Colonic mucosa (tissue), 4 donors: ENCODE measurements around the gene MS4A3. TPM values are rescaled to one million over a fixed set of nuclear protein-coding genes. Genes with fewer than 3 reads are reported as not detected.
"Not testable (repeated sequence)": the region's sequence is repeated elsewhere in the genome, so short reads cannot be mapped to it uniquely, and the experiment has no call there.

Experiments used
- DNase-seq: peaks from one replicate; pipeline ENCODE4 v3.0.0-alpha.2; 2020
- H3K27ac ChIP-seq: fragments of 200-600 bp; one replicate; pipeline ENCODE4 v1.8.0; 2021
- H3K27me3 ChIP-seq: fragments of 200-600 bp; one replicate; pipeline ENCODE4 v1.8.0; 2021
- H3K36me3 ChIP-seq: fragments of 200-600 bp; one replicate; pipeline ENCODE4 v1.8.0; 2021
- H3K4me1 ChIP-seq: fragments of 200-600 bp; one replicate; pipeline ENCODE4 v1.8.0; 2021; ENCODE audit warnings: mild to moderate bottlenecking
- H3K4me3 ChIP-seq: fragments of 200-600 bp; one replicate; pipeline ENCODE4 v1.8.0; 2021
- H3K9ac ChIP-seq, 2 donors: one replicate each; pipeline ENCODE4 v1.7.0; 2013; ENCODE audit warnings: control low read depth in 2 of 2, low read depth in 2 of 2, low read length in 2 of 2
- H3K9me3 ChIP-seq: fragments of 200-600 bp; one replicate; pipeline ENCODE4 v1.8.0; 2021
- intact Hi-C: fragments of 100-400 bp; cut with DNase I; formaldehyde crosslinking; loops from one replicate; pipeline ENCODE4 v1.14.1; 2022
- total RNA-seq, 2 donors: library from RNA; stranded (reverse); fragmentation: NEBNext Ultra II Directional in 1 of 2; extraction: Animal tissue kit (Norgen Biotek cat#: 25700) in 1 of 2; gene quantifications; one replicate each; pipeline ENCODE4 v1.2.1, GENCODE V29; 2021
- TF ChIP-seq, protein P1 (sequence below): fragments of 200-600 bp; IDR thresholded peaks from one replicate; pipeline ENCODE4 v1.8.0; 2022; ENCODE audit warnings: antibody characterized with exemption, mild to moderate bottlenecking
- donor health status: healthy.
- donor health status: DM: no; HTN: no; CAD: no.
- donor health status: DM: no; HTN: no; CAD: no.

The MS4A3 gene
- not detected for total RNA-seq

DNA sequence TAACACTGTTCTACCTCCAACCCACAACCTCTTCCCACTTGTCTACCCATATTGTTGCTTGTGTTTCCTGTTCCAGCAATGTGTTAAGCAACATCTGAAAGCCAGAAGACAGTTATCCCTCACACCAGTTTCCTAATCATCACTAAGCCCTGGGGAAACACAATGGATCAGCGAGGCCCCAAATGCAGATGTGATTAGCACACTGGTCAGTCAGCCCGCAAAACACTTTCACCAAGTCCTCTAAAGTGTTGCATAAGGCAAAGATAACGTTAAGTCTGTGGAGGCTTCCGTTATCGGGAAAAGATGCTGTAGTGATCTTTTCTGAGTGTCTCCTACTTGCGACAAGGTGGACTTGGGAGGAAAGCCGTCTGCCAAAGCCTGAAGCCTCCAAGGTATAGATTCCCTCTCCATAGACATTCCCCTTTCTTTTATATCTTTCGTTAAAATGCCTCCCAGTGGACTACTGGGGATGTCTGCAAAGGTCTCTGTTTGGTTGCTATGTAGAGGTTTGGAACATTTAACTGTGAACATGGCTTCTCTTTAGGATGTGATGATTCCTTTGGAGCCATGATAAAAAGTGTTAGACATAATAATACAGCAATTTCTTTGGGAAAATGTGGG is at the start of gene MS4A3:
MS4A3 (plus strand) TSS at position 317 of the 621 bp plus-strand sequence. CDS start 4,496 bp downstream, outside the sequence.
- Histone ChIP-seq H3K4me3 (no peak within 1 kb of the TSS), H3K36me3 (no peaks in the 10 kb centered on the region), H3K27ac (no peak within 1 kb of the TSS), H3K9me3 (no peaks in the 10 kb centered on the region), H3K4me1 (no peaks in the 10 kb centered on the region), H3K9ac (no peak within 1 kb of the TSS), H3K27me3 (no peaks in the 10 kb centered on the region)
- intact Hi-C loops, result no loop called here
- TF ChIP-seq, protein P1, sequence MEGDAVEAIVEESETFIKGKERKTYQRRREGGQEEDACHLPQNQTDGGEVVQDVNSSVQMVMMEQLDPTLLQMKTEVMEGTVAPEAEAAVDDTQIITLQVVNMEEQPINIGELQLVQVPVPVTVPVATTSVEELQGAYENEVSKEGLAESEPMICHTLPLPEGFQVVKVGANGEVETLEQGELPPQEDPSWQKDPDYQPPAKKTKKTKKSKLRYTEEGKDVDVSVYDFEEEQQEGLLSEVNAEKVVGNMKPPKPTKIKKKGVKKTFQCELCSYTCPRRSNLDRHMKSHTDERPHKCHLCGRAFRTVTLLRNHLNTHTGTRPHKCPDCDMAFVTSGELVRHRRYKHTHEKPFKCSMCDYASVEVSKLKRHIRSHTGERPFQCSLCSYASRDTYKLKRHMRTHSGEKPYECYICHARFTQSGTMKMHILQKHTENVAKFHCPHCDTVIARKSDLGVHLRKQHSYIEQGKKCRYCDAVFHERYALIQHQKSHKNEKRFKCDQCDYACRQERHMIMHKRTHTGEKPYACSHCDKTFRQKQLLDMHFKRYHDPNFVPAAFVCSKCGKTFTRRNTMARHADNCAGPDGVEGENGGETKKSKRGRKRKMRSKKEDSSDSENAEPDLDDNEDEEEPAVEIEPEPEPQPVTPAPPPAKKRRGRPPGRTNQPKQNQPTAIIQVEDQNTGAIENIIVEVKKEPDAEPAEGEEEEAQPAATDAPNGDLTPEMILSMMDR, result no peak
- DNase-seq, result no peak

GRCh38 chr11:60016881-60017280 is 39.6 kb upstream of the MS4A3 start, which contains the start of gene OOSP4B:
TSS of gene OOSP4B (plus strand) at chr11:60017181.
- H3K4me3 ChIP-seq, result no peak within 1 kb of the TSS
- TF ChIP-seq, protein P1, result no peak
- H3K27me3 ChIP-seq, result no peaks in the 10 kb centered on the region
- no peaks in the 10 kb centered on the region for H3K36me3 ChIP-seq
- H3K9me3 ChIP-seq, result no peaks in the 10 kb centered on the region
- DNase-seq, result no peak
- H3K9ac ChIP-seq, result no peak within 1 kb of the TSS
- H3K27ac ChIP-seq, result no peak within 1 kb of the TSS
- intact Hi-C loops, result no loop called here
- H3K4me1 ChIP-seq, result no peaks in the 10 kb centered on the region

DNA sequence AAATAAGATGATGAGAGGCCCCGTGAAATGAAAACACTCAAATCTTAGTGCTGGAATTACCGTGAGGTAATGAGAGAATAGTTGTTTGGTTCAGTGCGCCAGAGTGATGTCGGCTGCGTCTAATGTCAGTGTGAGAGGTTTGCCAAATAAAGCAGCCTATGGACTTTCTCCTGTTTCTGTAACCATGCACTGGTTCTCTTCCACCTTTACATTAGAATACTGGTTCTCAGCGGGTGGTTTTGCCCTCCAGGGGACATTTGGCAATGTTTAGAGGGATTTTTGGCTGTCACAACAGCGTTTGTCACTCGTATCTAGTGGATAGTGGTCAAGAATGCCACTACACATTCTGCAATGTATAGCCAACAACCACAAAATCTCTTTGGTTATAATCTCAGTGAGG is 38.4 kb upstream of the MS4A3 start:
- intact Hi-C loops, result no loop called here
- Histone ChIP-seq H3K4me3 (no peak overlapping the region), H3K4me1 (no peaks in the 10 kb centered on the region), H3K27ac (no peak overlapping the region), H3K27me3 (no peaks in the 10 kb centered on the region), H3K9me3 (no peaks in the 10 kb centered on the region), H3K9ac (no peak overlapping the region), H3K36me3 (no peaks in the 10 kb centered on the region)
- TF ChIP-seq, protein P1, result no peak
- DNase-seq, result no peak

GRCh38 chr11:60020376-60020775 is 36.1 kb upstream of the MS4A3 start:
- H3K9me3 ChIP-seq, H3K36me3 ChIP-seq, H3K27me3 ChIP-seq, H3K4me1 ChIP-seq, H3K4me3 ChIP-seq, intact Hi-C loops, DNase-seq, H3K9ac ChIP-seq, H3K27ac ChIP-seq: not testable (repeated sequence)

GRCh38 chr11:60029015-60029632 is 27.3 kb upstream of the MS4A3 start:
- Histone ChIP-seq H3K4me3 (no peak overlapping the region), H3K4me1 (no peaks in the 10 kb centered on the region), H3K27me3 (no peaks in the 10 kb centered on the region), H3K27ac (no peak overlapping the region), H3K9me3 (no peaks in the 10 kb centered on the region), H3K9ac (no peak overlapping the region), H3K36me3 (no peaks in the 10 kb centered on the region)
- DNase-seq, result no peak
- TF ChIP-seq, protein P1, result no peak
- intact Hi-C loops, result no loop called here

- Histone ChIP-seq H3K27ac (no peak within 1 kb of the TSS), H3K36me3 (no peaks in the 10 kb centered on the region), H3K27me3 (no peaks in the 10 kb centered on the region), H3K4me1 (no peaks in the 10 kb centered on the region), H3K9me3 (no peaks in the 10 kb centered on the region), H3K9ac (no peak within 1 kb of the TSS), H3K4me3 (no peak within 1 kb of the TSS)
- DNase-seq, result no peak
- TF ChIP-seq, protein P1, result no peak
- intact Hi-C loops, result no loop called here
Observed at GRCh38 chr11:60040109-60040508, 16.4 kb upstream of the MS4A3 start, which contains the start of gene OOSP2. TSS of gene OOSP2 (plus strand) at chr11:60040409. CDS start at chr11:60040460, 51 bp downstream.

- H3K9ac ChIP-seq, intact Hi-C loops, H3K9me3 ChIP-seq, H3K4me3 ChIP-seq, H3K36me3 ChIP-seq, H3K27ac ChIP-seq, H3K27me3 ChIP-seq, DNase-seq, H3K4me1 ChIP-seq: not testable (repeated sequence)
Observed at GRCh38 chr11:60050422-60050821, 6.0 kb upstream of the MS4A3 start.

- H3K4me1 ChIP-seq, DNase-seq, H3K36me3 ChIP-seq, H3K27ac ChIP-seq, H3K9ac ChIP-seq, intact Hi-C loops, H3K27me3 ChIP-seq, H3K9me3 ChIP-seq, H3K4me3 ChIP-seq: not testable (repeated sequence)
Observed at GRCh38 chr11:60050839-60051238, 5.6 kb upstream of the MS4A3 start.
